ENCODE results near the gene IRF8.

- TF ChIP-seq POLR2A (IDR thresholded peaks at IDR 0.05), result no peak
- no peak for TF ChIP-seq CTCF (IDR thresholded peaks at IDR 0.05)
These were observed 42.4 kb upstream of the IRF8 start for GRCh38 chr16:85856585-85856984.
